ENCODE measurements around the gene SFMBT2.

DNA sequence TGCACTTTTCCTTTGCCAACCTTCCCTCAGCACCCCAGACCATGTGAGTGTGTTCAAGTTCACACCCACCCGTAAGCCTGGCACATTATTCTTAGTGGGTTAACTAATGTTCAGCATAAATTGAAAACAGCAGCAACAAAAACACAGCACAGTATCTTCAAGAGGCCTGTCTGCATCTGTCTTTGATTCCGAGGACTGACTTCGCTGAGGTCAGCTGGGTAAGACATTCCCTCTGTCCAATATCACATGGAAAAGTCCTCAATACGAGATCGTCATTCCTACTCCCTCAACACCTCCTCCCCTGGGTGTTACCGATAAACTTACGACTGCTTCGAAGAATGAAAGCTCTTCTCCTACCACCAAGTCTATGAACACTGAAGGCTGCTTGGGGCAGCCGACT, 218.8 kb downstream of the SFMBT2 start:
- TF ChIP-seq CTCF (IDR thresholded peaks at IDR 0.05; ENCODE audit: low read depth, low read length, poor library complexity, severe bottlenecking) (no peak), EZH2phosphoT487 (IDR thresholded peaks at IDR 0.05; ENCODE audit: borderline replicate concordance, low read length) (no peak)
